ENCODE results near the gene CAMK1G.

Gene CAMK1G

GRCh38 chr1:209565759-209566678 lies 17.5 kb upstream of the CAMK1G start:
- DNase-seq, result peak; percentile 82 to 84

- no peak for DNase-seq
Measured at GRCh38 chr1:209567698-209568175, 15.8 kb upstream of the CAMK1G start.

- DNase-seq, result peak; percentile 82 to 83
Measured at GRCh38 chr1:209569455-209570207, 13.9 kb upstream of the CAMK1G start.

GRCh38 chr1:209570743-209571142 lies 12.8 kb upstream of the CAMK1G start:
- DNase-seq, result no peak

- peak; percentile 83 to 87 for DNase-seq
Measured at GRCh38 chr1:209576392-209577197, 6.9 kb upstream of the CAMK1G start.

GRCh38 chr1:209577346-209577745 lies 6.2 kb upstream of the CAMK1G start:
- DNase-seq, result no peak

- no peak for DNase-seq
Measured at GRCh38 chr1:209580577-209580976, 2.9 kb upstream of the CAMK1G start.

GRCh38 chr1:209584231-209584672 lies 738 bp downstream of the CAMK1G start:
- DNase-seq, result no peak

GRCh38 chr1:209585197-209585596 lies 1.7 kb downstream of the CAMK1G start:
- DNase-seq, result no peak

- no peak for DNase-seq
Measured at GRCh38 chr1:209585672-209586071, 2.2 kb downstream of the CAMK1G start.

- no peak for DNase-seq
Measured at GRCh38 chr1:209586221-209586740, 2.8 kb downstream of the CAMK1G start.

GRCh38 chr1:209587789-209588188 lies 4.3 kb downstream of the CAMK1G start:
- no peak for DNase-seq

GRCh38 chr1:209589440-209589839 lies 5.9 kb downstream of the CAMK1G start:
- no peak for DNase-seq

GRCh38 chr1:209589863-209590262 lies 6.3 kb downstream of the CAMK1G start:
- DNase-seq, result no peak

GRCh38 chr1:209590405-209590804 lies 6.9 kb downstream of the CAMK1G start:
- no peak for DNase-seq

- no peak for DNase-seq
Measured at GRCh38 chr1:209593747-209594146, 10.2 kb downstream of the CAMK1G start.

GRCh38 chr1:209594440-209594839 lies 10.9 kb downstream of the CAMK1G start:
- no peak for DNase-seq

- no peak for DNase-seq
Measured at GRCh38 chr1:209595028-209595427, 11.5 kb downstream of the CAMK1G start.

- DNase-seq, result no peak
Measured at GRCh38 chr1:209595599-209596285, 12.2 kb downstream of the CAMK1G start.

- DNase-seq, result no peak
Measured at GRCh38 chr1:209597499-209597898, 14.0 kb downstream of the CAMK1G start.

- no peak for DNase-seq
Measured at GRCh38 chr1:209598227-209598626, 14.7 kb downstream of the CAMK1G start.

- no peak for DNase-seq
Measured at GRCh38 chr1:209600541-209600940, 17.0 kb downstream of the CAMK1G start.
